HEK293T (cell line): ENCODE data around the gene IL2RA.

Experiments
- CTCF ChIA-PET: fragments of 350-600 bp; formaldehyde crosslinking; extraction: SDS; loops from one replicate; lab custom pipeline; 2021; ENCODE audit warnings: antibody characterized with exemption, inconsistent platforms; lab: Yijun Ruan, JAX
- POLR2A ChIA-PET: fragments of 350-600 bp; formaldehyde crosslinking; extraction: SDS; loops from one replicate; lab custom pipeline; 2020; ENCODE audit warnings: antibody characterized with exemption, inconsistent platforms; lab: Yijun Ruan, JAX
- DNase-seq: peaks from one replicate; pipeline ENCODE4 v3.0.0; 2012; ENCODE audit warnings: mixed read lengths; ENCODE audit errors: extremely low spot score
- ARNT ChIP-seq: fragments of 450-650 bp; IDR thresholded peaks from 2 replicates; pipeline ENCODE4 v1.6.1; 2017; ENCODE audit warnings: mild to moderate bottlenecking
- BHLHE40 ChIP-seq: fragments of 450-650 bp; IDR thresholded peaks from 2 replicates; pipeline ENCODE4 v1.6.1; 2016; ENCODE audit warnings: mild to moderate bottlenecking, moderate library complexity, borderline replicate concordance
- CTBP1 ChIP-seq: fragments of 450-650 bp; IDR thresholded peaks from 2 replicates; pipeline ENCODE4 v1.6.1; 2016; ENCODE audit warnings: borderline replicate concordance
- ELF4 ChIP-seq: fragments of 450-650 bp; IDR thresholded peaks from 2 replicates; pipeline ENCODE4 v1.6.1; 2017; ENCODE audit warnings: antibody characterized with exemption
- FOXA1 ChIP-seq: fragments of 450-650 bp; IDR thresholded peaks from 2 replicates; pipeline ENCODE4 v1.6.1; 2016; ENCODE audit warnings: mild to moderate bottlenecking
- FOXK2 ChIP-seq: fragments of 450-650 bp; IDR thresholded peaks from 2 replicates; pipeline ENCODE4 v1.6.1; 2016; ENCODE audit warnings: mild to moderate bottlenecking
- FOXM1 ChIP-seq: fragments of 450-650 bp; IDR thresholded peaks from 2 replicates; pipeline ENCODE4 v1.6.1; 2017; ENCODE audit warnings: mild to moderate bottlenecking, borderline replicate concordance
- HDGF ChIP-seq: fragments of 450-650 bp; IDR thresholded peaks from 2 replicates; pipeline ENCODE4 v1.6.1; 2017; ENCODE audit warnings: antibody characterized with exemption, borderline replicate concordance
- L3MBTL2 ChIP-seq: fragments of 450-650 bp; conservative IDR thresholded peaks from 2 replicates; pipeline ENCODE4 v1.6.1; 2016; ENCODE audit warnings: mild to moderate bottlenecking
- LEF1 ChIP-seq: fragments of 450-650 bp; IDR thresholded peaks from 2 replicates; pipeline ENCODE4 v1.6.1; 2017; ENCODE audit warnings: mild to moderate bottlenecking, borderline replicate concordance
- NFRKB ChIP-seq: fragments of 450-650 bp; IDR thresholded peaks from 2 replicates; pipeline ENCODE4 v1.6.1; 2016; ENCODE audit warnings: mild to moderate bottlenecking, moderate library complexity
- SP1 ChIP-seq: fragments of 450-650 bp; IDR thresholded peaks from 2 replicates; pipeline ENCODE4 v1.6.1; 2017
- SUZ12 ChIP-seq: fragments of 450-650 bp; IDR thresholded peaks from 2 replicates; pipeline ENCODE4 v1.6.1; 2016; ENCODE audit warnings: mild to moderate bottlenecking
- TARDBP ChIP-seq: fragments of 450-650 bp; IDR thresholded peaks from 2 replicates; pipeline ENCODE4 v1.6.1; 2016
- ZNF384 ChIP-seq: fragments of 450-650 bp; IDR thresholded peaks from 2 replicates; pipeline ENCODE4 v1.6.1; 2016
- TF ChIP-seq, protein P1 (sequence below): fragments of 450-650 bp; IDR thresholded peaks from 2 replicates; pipeline ENCODE4 v1.6.1; 2016

The IL2RA gene

DNA sequence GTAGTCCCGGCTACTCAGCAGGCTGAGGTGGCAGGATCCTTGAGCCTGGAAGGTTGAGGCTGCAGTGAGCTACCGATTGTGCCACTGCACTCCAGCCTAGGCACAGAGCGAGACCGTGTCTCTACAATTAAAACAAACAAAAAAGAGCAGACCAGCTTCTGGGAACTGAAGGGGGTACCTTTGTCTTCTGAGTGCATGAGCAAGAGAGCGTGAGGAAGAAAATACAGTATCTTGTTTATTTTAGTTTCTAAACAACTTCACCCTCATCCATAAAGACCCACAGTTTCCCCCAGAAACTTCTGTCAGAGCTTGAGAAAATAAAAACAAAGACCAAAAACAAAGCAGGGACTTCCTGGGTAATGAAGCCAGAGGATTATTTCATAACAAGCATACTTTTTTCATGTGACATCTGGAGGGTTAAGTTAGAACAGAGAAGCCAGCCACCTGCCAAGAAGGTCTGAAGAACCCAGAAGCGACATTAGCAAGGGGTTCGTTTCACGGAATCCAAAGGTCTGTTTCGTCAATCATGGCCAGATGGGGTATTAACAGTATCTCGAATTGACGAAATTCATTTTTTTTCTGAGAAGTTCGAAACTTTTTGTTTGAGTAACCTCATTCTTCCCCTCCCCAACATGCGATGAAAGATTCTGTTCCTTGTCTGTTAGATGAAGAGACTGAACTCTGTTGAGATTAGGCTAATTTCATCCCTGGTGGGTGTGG, 10.2 kb upstream of the IL2RA start:
- CTCF ChIA-PET = no interaction called here
- TF ChIP-seq HDGF (no peak), LEF1 (no peak), TARDBP (no peak), FOXA1 (no peak), BHLHE40 (no peak), NFRKB (no peak), ARNT (no peak), FOXM1 (no peak), FOXK2 (no peak), SUZ12 (no peak), CTBP1 (no peak), ELF4 (no peak), SP1 (no peak), ZNF384 (no peak), L3MBTL2 (no peak)
- TF ChIP-seq, protein P1, sequence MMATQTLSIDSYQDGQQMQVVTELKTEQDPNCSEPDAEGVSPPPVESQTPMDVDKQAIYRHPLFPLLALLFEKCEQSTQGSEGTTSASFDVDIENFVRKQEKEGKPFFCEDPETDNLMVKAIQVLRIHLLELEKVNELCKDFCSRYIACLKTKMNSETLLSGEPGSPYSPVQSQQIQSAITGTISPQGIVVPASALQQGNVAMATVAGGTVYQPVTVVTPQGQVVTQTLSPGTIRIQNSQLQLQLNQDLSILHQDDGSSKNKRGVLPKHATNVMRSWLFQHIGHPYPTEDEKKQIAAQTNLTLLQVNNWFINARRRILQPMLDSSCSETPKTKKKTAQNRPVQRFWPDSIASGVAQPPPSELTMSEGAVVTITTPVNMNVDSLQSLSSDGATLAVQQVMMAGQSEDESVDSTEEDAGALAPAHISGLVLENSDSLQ = no peak
- no peak for DNase-seq
- POLR2A ChIA-PET = no interaction called here

DNA sequence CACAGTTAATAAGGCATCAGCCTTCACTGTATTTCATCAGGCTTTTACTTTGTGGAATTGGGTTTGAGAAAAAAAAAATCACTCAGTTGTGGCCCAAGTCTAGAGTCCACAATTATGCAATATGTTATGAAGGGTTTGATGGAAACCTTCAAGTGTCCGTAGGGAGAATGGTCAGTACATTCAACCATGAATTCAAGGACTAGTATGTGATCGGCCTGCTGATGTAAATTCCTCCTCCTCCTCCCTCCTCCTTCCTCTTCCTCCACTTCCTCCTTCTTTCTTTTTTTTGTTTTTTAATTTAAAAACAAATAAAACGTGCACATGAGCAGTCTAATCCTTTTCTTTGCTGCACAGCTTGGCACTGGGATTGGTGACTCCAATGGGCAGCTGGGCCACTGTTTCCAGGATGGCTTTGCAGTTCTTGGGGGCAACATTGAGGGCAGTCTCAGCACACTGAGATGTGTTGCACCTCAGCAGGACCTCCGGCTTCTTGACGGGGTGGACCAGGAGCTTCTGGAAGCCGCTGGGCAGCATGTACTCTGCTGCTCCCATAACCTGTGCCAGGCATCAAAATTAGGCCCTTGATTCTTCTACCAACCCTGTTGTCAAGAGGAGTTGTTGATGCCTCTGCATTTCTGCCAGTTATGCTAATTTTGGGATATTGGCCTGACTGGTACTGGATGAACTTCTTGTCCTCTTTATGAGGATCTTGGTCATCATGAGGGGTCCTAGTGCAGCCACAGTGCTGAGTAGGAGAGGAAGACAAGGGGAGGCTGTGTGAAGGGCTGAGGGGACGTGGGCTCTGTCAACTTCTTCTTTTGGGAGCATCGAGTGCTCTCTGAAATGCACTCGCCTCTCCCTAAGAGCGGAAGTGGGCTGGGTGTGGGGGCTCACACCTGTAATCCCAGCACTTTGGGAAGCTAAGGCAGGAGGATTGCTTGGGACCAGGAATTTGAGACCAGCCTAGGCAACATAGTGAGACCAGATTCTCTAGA, 9.3 kb upstream of the IL2RA start:
- no peak for DNase-seq
- CTCF ChIA-PET = no interaction called here
- POLR2A ChIA-PET = no interaction called here
- TF ChIP-seq ZNF384 = no peak
- TF ChIP-seq BHLHE40 = no peak
- no peak for TF ChIP-seq FOXK2
- no peak for TF ChIP-seq L3MBTL2

DNA sequence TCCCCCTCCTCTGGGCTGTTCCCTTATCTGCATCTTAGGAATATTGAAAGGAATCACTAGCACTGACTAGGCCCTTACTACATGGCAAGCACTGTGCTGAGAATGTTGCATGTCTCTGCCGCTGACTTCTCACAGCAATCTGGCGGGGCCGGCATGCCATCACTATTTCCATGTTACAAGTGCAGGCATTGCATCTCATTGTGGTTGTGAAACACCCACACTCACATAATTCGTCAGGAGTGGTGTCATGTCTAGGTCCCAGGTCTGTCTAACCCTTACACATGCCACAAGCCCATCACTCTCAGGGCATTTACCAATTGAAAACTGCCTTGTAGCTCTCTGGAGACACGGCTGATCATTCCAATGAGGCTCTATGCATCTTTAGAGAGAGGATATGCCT, 8.5 kb upstream of the IL2RA start:
- ChIA-PET CTCF (no interaction called here), POLR2A (no interaction called here)
- TF ChIP-seq CTBP1 = no peak
- TF ChIP-seq ELF4 = no peak
- no peak for TF ChIP-seq FOXM1
- TF ChIP-seq SUZ12 = no peak
- TF ChIP-seq SP1 = no peak
- no peak for DNase-seq

DNA sequence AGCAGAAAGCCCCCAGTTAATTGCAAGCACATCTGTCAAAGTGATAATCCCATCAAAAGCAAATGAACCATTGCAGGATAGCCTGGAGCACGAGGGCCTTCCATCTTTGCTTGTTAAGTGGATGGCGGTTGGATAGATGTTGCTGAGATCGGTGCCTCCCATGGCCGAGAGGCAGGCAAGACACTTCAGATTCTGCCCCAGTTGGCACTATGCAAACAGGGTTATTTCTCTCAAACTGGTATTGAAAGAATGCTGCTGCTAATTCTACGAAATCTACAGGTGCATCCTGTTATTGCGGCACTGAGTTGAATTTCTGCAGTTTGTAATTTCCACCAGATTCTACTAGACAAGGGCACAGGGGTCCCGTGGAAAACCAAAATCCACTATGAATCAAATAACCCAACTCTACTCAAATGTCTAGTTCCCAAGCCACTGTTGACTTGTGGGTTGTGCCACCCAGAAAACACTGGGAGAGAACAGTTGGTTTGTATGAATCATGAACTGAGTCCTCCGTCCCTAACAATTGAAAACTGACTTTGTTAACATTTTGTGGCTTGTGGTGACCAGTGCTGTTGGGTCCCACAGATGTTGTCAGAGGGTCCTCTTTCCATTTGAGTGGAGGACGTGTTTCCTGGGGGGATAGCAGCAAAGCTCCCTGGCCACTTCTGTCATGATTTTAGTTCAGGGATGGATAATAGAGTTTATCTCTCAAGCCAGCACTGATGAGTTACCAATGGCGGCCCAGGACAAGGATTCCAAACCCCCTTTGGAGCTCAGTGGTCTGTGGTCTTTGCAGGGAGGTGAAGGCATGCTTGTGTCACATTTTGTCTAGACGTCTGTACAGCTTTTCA, 7.1 kb upstream of the IL2RA start:
- no peak for DNase-seq
- TF ChIP-seq ZNF384 (no peak), TARDBP (no peak), ELF4 (no peak), L3MBTL2 (no peak), SP1 (no peak), ARNT (no peak), HDGF (no peak), FOXM1 (no peak), BHLHE40 (no peak)
- TF ChIP-seq, protein P1 = no peak
- POLR2A ChIA-PET = no interaction called here
- CTCF ChIA-PET = interaction anchor here (1.0 kb wide), 1 partner anchor 51 kb away, joined by 4 read pairs; no protein-coding TSS in a partner anchor

DNA sequence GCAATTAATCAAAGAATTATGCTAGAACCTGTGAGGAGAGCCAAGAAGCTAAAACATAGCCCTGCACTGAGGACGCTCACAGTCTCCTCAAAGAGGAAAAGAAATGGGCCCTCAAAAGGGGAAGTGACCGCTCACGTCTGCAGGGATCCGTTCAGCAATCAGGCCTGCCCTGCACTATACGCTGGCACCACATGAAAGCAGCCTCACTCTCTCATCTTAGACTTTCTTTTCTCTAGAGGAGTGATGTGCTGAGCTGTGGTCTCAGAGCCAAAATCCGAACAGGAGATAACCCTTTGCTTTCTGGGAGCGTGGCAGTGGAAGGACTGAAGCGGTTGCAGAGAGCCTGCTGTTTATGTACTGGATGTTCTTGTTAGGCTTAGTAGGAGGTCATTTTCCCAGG, 6.3 kb upstream of the IL2RA start:
- ChIA-PET POLR2A (no interaction called here), CTCF (interaction anchor here (0.7 to 1.0 kb wide), 2 partner anchors 18 to 51 kb away, joined by 3 to 4 read pairs; no protein-coding TSS in a partner anchor)
- TF ChIP-seq CTBP1 (no peak), SP1 (no peak), BHLHE40 (no peak), FOXK2 (no peak), SUZ12 (no peak), FOXA1 (no peak), FOXM1 (no peak), LEF1 (no peak), TARDBP (no peak), ELF4 (no peak), ARNT (no peak)
- TF ChIP-seq, protein P1 = no peak
- no peak for DNase-seq
